Measurements from ENCODE around the gene GALNT5. TPM values are rescaled to one million over a fixed set of nuclear protein-coding genes. Genes with fewer than 3 reads are reported as not detected.

Gene GALNT5
- total and polyA plus RNA-seq, 2 donors (not counting 3 experiments of a cell fraction or from before 2014, with no cell fraction given), result not detected

GRCh38 chr2:157359628-157360027 is 102.1 kb downstream of the GALNT5 start:
- CTCF ChIA-PET, result no interaction called here
- POLR2A ChIA-PET, result no interaction called here
- TF ChIP-seq MAX (IDR thresholded peaks at IDR 0.05; ENCODE audit: insufficient read depth, insufficient read length) (no peak), POLR2A (IDR thresholded peaks at IDR 0.05; ENCODE audit: low read depth, low read length) (no peak), GATA2 (IDR thresholded peaks at IDR 0.05; ENCODE audit: insufficient read depth, insufficient read length, low read depth, low read length) (no peak), EZH2 (IDR thresholded peaks at IDR 0.05; ENCODE audit: borderline replicate concordance, low read depth, low read length, severe bottlenecking) (no peak), FOS (IDR thresholded peaks at IDR 0.05; ENCODE audit: borderline replicate concordance, insufficient read depth, low read length) (no peak), CTCF (IDR thresholded peaks at IDR 0.05; ENCODE audit: extremely low read depth in 1 of 2, insufficient read depth in 1 of 2, low read depth in 1 of 2, low read length in 2 of 2) (no peak), JUN (IDR thresholded peaks at IDR 0.05; ENCODE audit: borderline replicate concordance, insufficient read depth, insufficient read length, low read depth) (no peak)

More at GRCh38 chr2:157359628-157360027, 102.1 kb downstream of the GALNT5 start:
- no peaks in the 10 kb centered on the region for H3K9me1 ChIP-seq (replicated peaks; ENCODE audit: control insufficient read depth, extremely low read depth, insufficient read depth, low read length)
- intact Hi-C loops (cut with micrococcal nuclease) (no loop called here), dilution Hi-C loops (cut with MboI; ENCODE audit: extremely low pct_ligation_motif_present, low sequenced_read_pairs) (no loop called here)
- no peak overlapping the region for H3K27ac ChIP-seq (ENCODE audit: insufficient read depth, low read depth, low read length)
- no peaks in the 10 kb centered on the region for H3K9me3 ChIP-seq (replicated peaks; ENCODE audit: control insufficient read depth, insufficient read depth, low read length)
- H3K4me2 ChIP-seq (ENCODE audit: insufficient read depth, low read length), result no peak overlapping the region
- H3K4me1 ChIP-seq (ENCODE audit: control insufficient read depth, extremely low read depth, insufficient read depth, low read length), result no peaks in the 10 kb centered on the region
- no peaks in the 10 kb centered on the region for H3K27me3 ChIP-seq (ENCODE audit: control insufficient read depth in 2 of 2, insufficient read depth in 2 of 2, low read length in 2 of 2)
- no peak overlapping the region for H3K4me3 ChIP-seq (replicated peaks in 1 of 3; ENCODE audit: insufficient read depth in 1 of 3, low read depth in 1 of 3, low read length in 3 of 3)
- FAIRE-seq (no peak), DNase-seq (ENCODE audit: low read depth, low spot score) (no peak)
- H4K20me1 ChIP-seq (replicated peaks; ENCODE audit: control insufficient read depth, extremely low read depth, insufficient read depth, low read length), result no peaks in the 10 kb centered on the region
- BruUV-seq (replicated peaks), result no TSS peak
- H2AFZ ChIP-seq (ENCODE audit: low read depth, low read length), result no peak overlapping the region
- H3K36me3 ChIP-seq (ENCODE audit: control insufficient read depth in 2 of 2, extremely low read depth in 1 of 2, insufficient read depth in 2 of 2, low read length in 2 of 2), result no peaks in the 10 kb centered on the region
- no peak overlapping the region for H3K9ac ChIP-seq (replicated peaks; ENCODE audit: extremely low read depth, insufficient read depth, low read length)
- H3K79me2 ChIP-seq (ENCODE audit: control insufficient read depth, insufficient read depth, low read length), result no peaks in the 10 kb centered on the region
